Measurements from ENCODE around the gene GRIK2. TPM values are rescaled to one million over a fixed set of nuclear protein-coding genes. Genes with fewer than 3 reads are reported as not detected.

The GRIK2 gene
- total RNA-seq, 1 experiment from 2014 or later = 0.70 TPM

GRCh38 chr6:102051720-102052119 is 658.2 kb downstream of the GRIK2 start:
- H4K91ac ChIP-seq (ENCODE audit: insufficient read length, low read depth, low read length) = no peak overlapping the region
- Mint-ChIP-seq H3K4me3 (no peak overlapping the region), H3K27ac (no peak overlapping the region), H3K36me3 (ENCODE audit: insufficient read depth in 1 of 3, low read depth in 3 of 3) (no peaks in the 10 kb centered on the region), H3K4me1 (peaks cover 0 to 3% of the 10 kb centered on the region in 2 experiments; a peak in 1 of 4 replicates), H3K9me3 (no peaks in the 10 kb centered on the region), H3K27me3 (ENCODE audit: low read depth) (no peaks in the 10 kb centered on the region)
- no peak overlapping the region for H2BK5ac ChIP-seq (ENCODE audit: insufficient read length, low read length)
- H2AK5ac ChIP-seq (ENCODE audit: insufficient read length, low read length) = no peak overlapping the region
- H3K23me2 ChIP-seq (ENCODE audit: insufficient read length, low read depth, low read length, poor library complexity, severe bottlenecking) = no peaks in the 10 kb centered on the region
- no peak overlapping the region for H3K4me2 ChIP-seq (ENCODE audit: insufficient read depth, insufficient read length, low read length)
- no peak overlapping the region for H2AFZ ChIP-seq (ENCODE audit: low read length)
- H3K18ac ChIP-seq (ENCODE audit: insufficient read length, low read depth, low read length) = no peak overlapping the region
- no peak overlapping the region for H3K27ac ChIP-seq (ENCODE audit: insufficient read length, low read depth, low read length)
- H3K4me1 ChIP-seq (ENCODE audit: insufficient read depth, low read length) = peaks cover 2% of the 10 kb centered on the region; the same call in 1 of the 2 replicates
- H2BK12ac ChIP-seq (ENCODE audit: insufficient read length, low read depth, low read length) = no peak overlapping the region
- H3K23ac ChIP-seq (ENCODE audit: insufficient read length, low read depth, low read length) = no peak overlapping the region
- no peaks in the 10 kb centered on the region for H3K79me1 ChIP-seq (ENCODE audit: insufficient read depth, low read depth, low read length, poor library complexity, severe bottlenecking)
- H3K79me2 ChIP-seq (ENCODE audit: insufficient read depth, low read length) = no peaks in the 10 kb centered on the region
- TF ChIP-seq CTCF (conservative IDR thresholded peaks at IDR 0.05) = no peak
- H4K20me1 ChIP-seq (ENCODE audit: control insufficient read depth, insufficient read depth, insufficient read length) = no peaks in the 10 kb centered on the region
- H3K56ac ChIP-seq (ENCODE audit: insufficient read length, low read depth, low read length) = no peak overlapping the region
- H3K4ac ChIP-seq (ENCODE audit: low read depth, low read length) = no peak overlapping the region
- no peaks in the 10 kb centered on the region for H3K27me3 ChIP-seq (ENCODE audit: insufficient read depth, low read length)
- no CpG with 5 or more reads among the region's 1 CpG for WGBS (ENCODE audit: extremely low coverage, insufficient read length, low lambda C conversion rate)
- H3T11ph ChIP-seq (ENCODE audit: low read length) = no peak overlapping the region
- H4K8ac ChIP-seq (replicated peaks; ENCODE audit: insufficient read length, low read depth, low read length) = no peak overlapping the region
- no peak for DNase-seq
- H3K14ac ChIP-seq (ENCODE audit: insufficient read depth, low read length) = no peak overlapping the region
- no peak overlapping the region for H2BK20ac ChIP-seq (ENCODE audit: low read depth, low read length, poor library complexity, severe bottlenecking)
- no peak overlapping the region for H4K5ac ChIP-seq (ENCODE audit: insufficient read length, low read depth, low read length)
- no peaks in the 10 kb centered on the region for H3K9me3 ChIP-seq (ENCODE audit: control insufficient read depth, low read depth, low read length)
- H2BK120ac ChIP-seq (ENCODE audit: low read depth, low read length, poor library complexity, severe bottlenecking) = no peak overlapping the region
- no peak overlapping the region for H2BK15ac ChIP-seq (ENCODE audit: low read depth, low read length)
- no peak overlapping the region for H3K9ac ChIP-seq (ENCODE audit: extremely low read depth, insufficient read length, low read length)

Measured in H9 (cell line).